ENCODE data around the gene TCIRG1. TPM values are rescaled to one million over a fixed set of nuclear protein-coding genes. Genes with fewer than 3 reads are reported as not detected.

TCIRG1 gene
- total RNA-seq, 6 donors from 2014 or later, result 141 to 919 (median 287) TPM

DNA sequence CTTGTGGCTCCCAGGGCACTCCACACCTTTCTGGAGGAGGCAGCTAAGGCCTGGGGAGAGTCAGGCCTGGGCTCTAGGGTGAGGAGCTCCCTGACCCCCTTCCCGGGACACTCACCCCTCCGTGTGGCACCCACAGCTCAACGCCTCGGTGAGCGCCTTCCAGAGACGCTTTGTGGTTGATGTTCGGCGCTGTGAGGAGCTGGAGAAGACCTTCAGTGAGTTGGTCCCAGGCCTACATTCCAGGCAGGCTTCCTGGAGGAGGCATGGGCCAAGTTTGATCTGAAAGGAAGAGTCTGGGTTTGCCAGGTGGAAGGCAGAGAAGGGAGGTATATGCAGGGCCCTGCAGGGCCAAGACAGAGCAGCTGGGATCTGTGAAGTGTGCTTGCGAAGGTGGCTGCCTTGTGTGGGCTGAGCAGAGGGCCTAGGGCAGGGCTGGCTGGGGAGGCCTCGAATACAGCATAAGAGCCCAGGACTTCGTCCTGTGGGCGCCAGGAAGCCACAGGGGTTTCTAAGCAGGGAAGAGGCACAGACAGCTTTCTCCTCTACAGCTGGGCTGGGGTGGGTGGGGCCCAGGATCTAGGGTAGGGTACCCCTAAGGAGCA is 2.9 kb downstream of the TCIRG1 start:
- peak overlapping the region in 1 of 4 donors; percentile 77 for H3K4me3 ChIP-seq
- H3K27ac ChIP-seq, result peak overlapping the region; percentile 86 to 98 (median 96)
- peaks cover 14 to 57% (median 45%) of the 10 kb centered on the region in 4 donors for H3K36me3 ChIP-seq
- DNase-seq (no peak), ATAC-seq (ENCODE audit: low FRiP score in 2 of 2) (no peak)
- TF ChIP-seq POLR2AphosphoS5 (IDR thresholded peaks at IDR 0.05) (no peak), EP300 (IDR thresholded peaks at IDR 0.05) (no peak), POLR2A (IDR thresholded peaks at IDR 0.05) (no peak)
- TF ChIP-seq, protein P1, sequence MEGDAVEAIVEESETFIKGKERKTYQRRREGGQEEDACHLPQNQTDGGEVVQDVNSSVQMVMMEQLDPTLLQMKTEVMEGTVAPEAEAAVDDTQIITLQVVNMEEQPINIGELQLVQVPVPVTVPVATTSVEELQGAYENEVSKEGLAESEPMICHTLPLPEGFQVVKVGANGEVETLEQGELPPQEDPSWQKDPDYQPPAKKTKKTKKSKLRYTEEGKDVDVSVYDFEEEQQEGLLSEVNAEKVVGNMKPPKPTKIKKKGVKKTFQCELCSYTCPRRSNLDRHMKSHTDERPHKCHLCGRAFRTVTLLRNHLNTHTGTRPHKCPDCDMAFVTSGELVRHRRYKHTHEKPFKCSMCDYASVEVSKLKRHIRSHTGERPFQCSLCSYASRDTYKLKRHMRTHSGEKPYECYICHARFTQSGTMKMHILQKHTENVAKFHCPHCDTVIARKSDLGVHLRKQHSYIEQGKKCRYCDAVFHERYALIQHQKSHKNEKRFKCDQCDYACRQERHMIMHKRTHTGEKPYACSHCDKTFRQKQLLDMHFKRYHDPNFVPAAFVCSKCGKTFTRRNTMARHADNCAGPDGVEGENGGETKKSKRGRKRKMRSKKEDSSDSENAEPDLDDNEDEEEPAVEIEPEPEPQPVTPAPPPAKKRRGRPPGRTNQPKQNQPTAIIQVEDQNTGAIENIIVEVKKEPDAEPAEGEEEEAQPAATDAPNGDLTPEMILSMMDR (IDR thresholded peaks at IDR 0.05), result no peak
- 70 to 83% methylated on average over 3 to 5 of the region's 12 CpGs for WGBS, 2 donors
- peaks cover 28 to 51% (median 40%) of the 10 kb centered on the region in 4 donors for H3K4me1 ChIP-seq
- no peaks in the 10 kb centered on the region for H3K27me3 ChIP-seq
- no peaks in the 10 kb centered on the region for H3K9me3 ChIP-seq

DNA sequence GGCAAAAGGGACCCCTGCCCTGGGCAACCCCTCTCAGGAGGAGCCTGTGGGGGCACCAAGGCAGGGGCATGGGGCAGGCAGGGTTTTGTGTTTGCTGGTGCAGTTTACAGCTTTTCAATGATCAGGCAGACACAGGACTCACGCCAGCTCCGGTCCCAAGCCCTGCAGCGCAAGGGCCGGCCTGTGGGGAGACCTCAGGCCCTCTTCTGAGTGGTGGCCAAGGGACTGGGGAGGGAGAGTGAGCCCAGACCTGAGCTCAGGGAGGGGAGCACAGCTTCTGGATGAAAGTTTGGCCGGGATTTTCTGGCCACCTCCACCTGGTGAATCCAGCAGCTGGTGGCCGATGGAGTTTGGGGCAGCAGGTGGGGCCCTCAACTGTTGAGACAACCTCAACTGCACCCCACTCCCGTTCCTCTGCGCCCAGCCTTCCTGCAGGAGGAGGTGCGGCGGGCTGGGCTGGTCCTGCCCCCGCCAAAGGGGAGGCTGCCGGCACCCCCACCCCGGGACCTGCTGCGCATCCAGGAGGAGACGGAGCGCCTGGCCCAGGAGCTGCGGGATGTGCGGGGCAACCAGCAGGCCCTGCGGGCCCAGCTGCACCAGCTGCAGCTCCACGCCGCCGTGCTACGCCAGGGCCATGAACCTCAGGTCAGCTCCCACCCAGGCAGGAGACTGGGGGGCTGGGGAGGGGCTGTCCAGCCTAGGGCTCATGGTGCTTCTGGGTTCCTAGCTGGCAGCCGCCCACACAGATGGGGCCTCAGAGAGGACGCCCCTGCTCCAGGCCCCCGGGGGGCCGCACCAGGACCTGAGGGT is 3.6 kb downstream of the TCIRG1 start:
- H3K36me3 ChIP-seq, result peaks cover 14 to 64% (median 48%) of the 10 kb centered on the region in 4 donors
- no peak overlapping the region for H3K4me3 ChIP-seq
- TF ChIP-seq EP300 (IDR thresholded peaks at IDR 0.05) (no peak), POLR2A (IDR thresholded peaks at IDR 0.05) (no peak)
- WGBS, 2 donors, result 94 to 100% methylated on average over 4 to 20 of the region's 27 CpGs
- DNase-seq (peak in 1 of 2 donors; percentile 82), ATAC-seq (ENCODE audit: low FRiP score in 2 of 2) (no peak)
- no peaks in the 10 kb centered on the region for H3K9me3 ChIP-seq
- H3K4me1 ChIP-seq, result peaks cover 21 to 44% (median 33%) of the 10 kb centered on the region in 4 donors
- no peaks in the 10 kb centered on the region for H3K27me3 ChIP-seq
- H3K27ac ChIP-seq, result peak overlapping the region in 3 of 4 donors; percentile 15 to 96 (median 95)

DNA sequence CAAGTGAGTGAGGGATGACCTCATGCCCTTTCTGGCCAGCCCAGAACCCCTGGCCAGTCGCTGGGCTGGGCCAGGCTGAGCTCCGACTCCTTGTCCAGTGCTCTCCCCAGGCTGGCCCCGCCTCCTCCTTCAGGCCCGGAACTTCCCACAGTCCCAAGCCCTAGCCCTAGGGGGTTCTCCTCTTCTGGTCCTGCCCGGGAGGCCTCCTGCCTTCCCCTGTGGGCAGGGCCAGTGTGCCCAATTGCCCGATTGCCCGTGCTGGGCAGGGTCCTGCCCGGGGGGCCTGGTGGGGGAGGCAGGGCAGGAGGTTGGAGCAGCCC is 4.2 kb downstream of the TCIRG1 start:
- Histone ChIP-seq H3K36me3 (peaks cover 14 to 69% (median 54%) of the 10 kb centered on the region in 4 donors), H3K4me1 (peaks cover 15 to 43% (median 28%) of the 10 kb centered on the region in 4 donors), H3K9me3 (no peaks in the 10 kb centered on the region), H3K27me3 (no peaks in the 10 kb centered on the region), H3K27ac (no peak overlapping the region), H3K4me3 (no peak overlapping the region)
- 89 to 90% methylated on average over 2 to 8 of the region's 8 CpGs for WGBS, 2 donors
- no peak for TF ChIP-seq POLR2AphosphoS5 (IDR thresholded peaks at IDR 0.05)
- TF ChIP-seq POLR2A (IDR thresholded peaks at IDR 0.05), result no peak
- TF ChIP-seq EP300 (IDR thresholded peaks at IDR 0.05), result no peak
- TF ChIP-seq, protein P1 (IDR thresholded peaks at IDR 0.05), result no peak
- DNase-seq (no peak), ATAC-seq (ENCODE audit: low FRiP score in 2 of 2) (no peak)

DNA sequence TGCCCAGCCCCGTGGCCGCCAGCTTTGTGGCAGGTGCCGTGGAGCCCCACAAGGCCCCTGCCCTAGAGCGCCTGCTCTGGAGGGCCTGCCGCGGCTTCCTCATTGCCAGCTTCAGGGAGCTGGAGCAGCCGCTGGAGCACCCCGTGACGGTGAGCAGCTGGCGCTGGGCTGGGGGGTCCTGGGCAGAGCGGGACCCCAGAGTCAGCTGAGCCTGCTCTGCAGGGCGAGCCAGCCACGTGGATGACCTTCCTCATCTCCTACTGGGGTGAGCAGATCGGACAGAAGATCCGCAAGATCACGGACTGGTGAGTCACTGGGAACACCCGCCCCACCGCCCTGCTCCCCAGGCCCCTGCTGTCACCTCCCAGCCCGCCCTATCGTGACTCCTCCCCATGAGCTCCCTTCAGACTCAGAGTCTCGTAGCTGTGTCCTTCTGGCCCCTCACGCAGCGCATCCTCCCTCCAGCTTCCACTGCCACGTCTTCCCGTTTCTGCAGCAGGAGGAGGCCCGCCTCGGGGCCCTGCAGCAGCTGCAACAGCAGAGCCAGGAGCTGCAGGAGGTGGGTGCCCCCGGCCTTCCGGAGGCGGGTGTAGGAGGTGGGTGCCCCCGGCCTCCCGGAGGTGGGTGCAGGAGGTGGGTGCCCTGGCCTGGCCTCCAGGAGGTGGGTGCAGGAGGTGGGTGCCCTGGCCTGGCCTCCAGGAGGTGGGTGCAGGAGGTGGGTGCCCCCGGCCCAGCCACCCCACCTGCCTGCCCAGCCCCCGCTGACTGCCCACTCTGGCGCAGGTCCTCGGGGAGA is 4.7 kb downstream of the TCIRG1 start:
- WGBS, 2 donors, result 90 to 91% methylated on average over 2 to 34 of the region's 36 CpGs
- no peak for TF ChIP-seq EP300 (IDR thresholded peaks at IDR 0.05)
- TF ChIP-seq, protein P1 (IDR thresholded peaks at IDR 0.05), result no peak
- TF ChIP-seq POLR2A (IDR thresholded peaks at IDR 0.05), result no peak
- TF ChIP-seq POLR2AphosphoS5 (IDR thresholded peaks at IDR 0.05), result no peak
- DNase-seq (peak in 1 of 2 donors; percentile 77), ATAC-seq (ENCODE audit: low FRiP score in 2 of 2) (peak in 1 of 2 donors; percentile 33)
- no peaks in the 10 kb centered on the region for H3K9me3 ChIP-seq
- peaks cover 10 to 38% (median 22%) of the 10 kb centered on the region in 4 donors for H3K4me1 ChIP-seq
- H3K27ac ChIP-seq, result no peak overlapping the region
- no peak overlapping the region for H3K4me3 ChIP-seq
- peaks cover 14 to 75% (median 59%) of the 10 kb centered on the region in 4 donors for H3K36me3 ChIP-seq
- no peaks in the 10 kb centered on the region for H3K27me3 ChIP-seq

Data from upper lobe of left lung (tissue), 6 donors.